GM21619 (cell line): Measurements from ENCODE around the gene SKAP1.

ENCODE experiments used
- ATAC-seq: cut with Tn5 transposase; IDR thresholded peaks from one replicate; pipeline ENCODE4 v1.9.1; 2021; ENCODE audit not compliant: unreplicated experiment

SKAP1 gene

GRCh38 chr17:48084932-48085331 is 345.1 kb downstream of the SKAP1 start:
- ATAC-seq = no peak
